ENCODE measurements around the gene MAGEB6B.

GRCh38 chrX:26203561-26203960, 43.2 kb downstream of the MAGEB6B start:
- TF ChIP-seq, protein P1, sequence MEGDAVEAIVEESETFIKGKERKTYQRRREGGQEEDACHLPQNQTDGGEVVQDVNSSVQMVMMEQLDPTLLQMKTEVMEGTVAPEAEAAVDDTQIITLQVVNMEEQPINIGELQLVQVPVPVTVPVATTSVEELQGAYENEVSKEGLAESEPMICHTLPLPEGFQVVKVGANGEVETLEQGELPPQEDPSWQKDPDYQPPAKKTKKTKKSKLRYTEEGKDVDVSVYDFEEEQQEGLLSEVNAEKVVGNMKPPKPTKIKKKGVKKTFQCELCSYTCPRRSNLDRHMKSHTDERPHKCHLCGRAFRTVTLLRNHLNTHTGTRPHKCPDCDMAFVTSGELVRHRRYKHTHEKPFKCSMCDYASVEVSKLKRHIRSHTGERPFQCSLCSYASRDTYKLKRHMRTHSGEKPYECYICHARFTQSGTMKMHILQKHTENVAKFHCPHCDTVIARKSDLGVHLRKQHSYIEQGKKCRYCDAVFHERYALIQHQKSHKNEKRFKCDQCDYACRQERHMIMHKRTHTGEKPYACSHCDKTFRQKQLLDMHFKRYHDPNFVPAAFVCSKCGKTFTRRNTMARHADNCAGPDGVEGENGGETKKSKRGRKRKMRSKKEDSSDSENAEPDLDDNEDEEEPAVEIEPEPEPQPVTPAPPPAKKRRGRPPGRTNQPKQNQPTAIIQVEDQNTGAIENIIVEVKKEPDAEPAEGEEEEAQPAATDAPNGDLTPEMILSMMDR (IDR thresholded peaks at IDR 0.05): no peak
- TF ChIP-seq POLR2A (IDR thresholded peaks at IDR 0.05): no peak
